Fibroblast of mammary gland (primary cell): ENCODE measurements around the gene DCUN1D3.

Experiments used
- DNase-seq: peaks from one replicate; pipeline ENCODE4 v3.0.0-alpha.2; 2010; ENCODE audit warnings: low read depth
- H3K4me3 ChIP-seq: 2 replicates; pipeline ENCODE4 v1.5.1; 2011; ENCODE audit warnings: low read depth, mild to moderate bottlenecking, low read length, moderate library complexity; ENCODE audit not compliant: control insufficient read depth
- TF ChIP-seq, protein P1 (sequence below): conservative IDR thresholded peaks from 2 replicates; pipeline ENCODE4 v1.5.1; 2011; ENCODE audit warnings: low read depth, low read length, inconsistent platforms; ENCODE audit not compliant: control insufficient read depth, insufficient read depth

The DCUN1D3 gene

GRCh38 chr16:20941636-20941926, 41.4 kb upstream of the DCUN1D3 start:
- DNase-seq, result no peak
- no peak overlapping the region for H3K4me3 ChIP-seq
- TF ChIP-seq, protein P1, sequence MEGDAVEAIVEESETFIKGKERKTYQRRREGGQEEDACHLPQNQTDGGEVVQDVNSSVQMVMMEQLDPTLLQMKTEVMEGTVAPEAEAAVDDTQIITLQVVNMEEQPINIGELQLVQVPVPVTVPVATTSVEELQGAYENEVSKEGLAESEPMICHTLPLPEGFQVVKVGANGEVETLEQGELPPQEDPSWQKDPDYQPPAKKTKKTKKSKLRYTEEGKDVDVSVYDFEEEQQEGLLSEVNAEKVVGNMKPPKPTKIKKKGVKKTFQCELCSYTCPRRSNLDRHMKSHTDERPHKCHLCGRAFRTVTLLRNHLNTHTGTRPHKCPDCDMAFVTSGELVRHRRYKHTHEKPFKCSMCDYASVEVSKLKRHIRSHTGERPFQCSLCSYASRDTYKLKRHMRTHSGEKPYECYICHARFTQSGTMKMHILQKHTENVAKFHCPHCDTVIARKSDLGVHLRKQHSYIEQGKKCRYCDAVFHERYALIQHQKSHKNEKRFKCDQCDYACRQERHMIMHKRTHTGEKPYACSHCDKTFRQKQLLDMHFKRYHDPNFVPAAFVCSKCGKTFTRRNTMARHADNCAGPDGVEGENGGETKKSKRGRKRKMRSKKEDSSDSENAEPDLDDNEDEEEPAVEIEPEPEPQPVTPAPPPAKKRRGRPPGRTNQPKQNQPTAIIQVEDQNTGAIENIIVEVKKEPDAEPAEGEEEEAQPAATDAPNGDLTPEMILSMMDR, result no peak

DNA sequence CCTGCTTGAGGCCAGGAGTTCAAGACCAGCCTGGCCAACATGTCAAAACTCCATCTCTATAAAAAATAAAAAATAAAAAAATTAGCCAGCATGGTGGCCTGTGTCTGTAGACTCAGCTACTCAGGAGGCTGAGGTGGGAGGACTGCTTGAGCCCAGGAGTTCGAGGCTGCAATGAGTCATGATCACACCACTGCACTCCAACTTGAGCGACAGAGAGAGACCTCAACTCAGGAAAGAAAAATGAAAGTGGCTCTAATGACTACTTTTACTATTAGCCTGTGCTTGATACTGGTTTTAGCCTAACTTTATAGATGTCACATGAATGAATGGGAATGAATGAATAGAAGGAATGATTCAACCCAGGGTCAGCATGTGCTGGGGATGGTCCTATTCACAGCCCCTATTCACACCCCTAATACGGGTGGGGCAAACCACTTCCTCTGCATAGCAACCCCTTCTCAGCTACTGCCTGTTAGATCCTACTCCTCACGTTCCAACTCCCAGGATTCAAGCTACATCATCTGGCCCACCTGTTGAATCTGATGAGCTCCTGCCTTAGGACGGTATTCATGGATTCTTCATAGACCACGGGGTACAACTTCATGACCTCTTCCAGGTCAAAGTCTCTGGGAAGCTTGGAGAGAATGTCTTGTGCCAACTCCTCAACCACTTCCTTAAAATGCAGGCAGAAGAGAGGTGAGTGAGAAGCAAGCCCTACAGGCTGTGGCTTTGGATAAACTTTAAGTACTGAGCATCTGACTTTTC, 40.9 kb upstream of the DCUN1D3 start:
- DNase-seq, result no peak
- H3K4me3 ChIP-seq, result no peak overlapping the region
- TF ChIP-seq, protein P1, result no peak

GRCh38 chr16:20939611-20940010, 39.5 kb upstream of the DCUN1D3 start:
- DNase-seq, result no peak
- TF ChIP-seq, protein P1, result no peak
- no peak overlapping the region for H3K4me3 ChIP-seq

DNA sequence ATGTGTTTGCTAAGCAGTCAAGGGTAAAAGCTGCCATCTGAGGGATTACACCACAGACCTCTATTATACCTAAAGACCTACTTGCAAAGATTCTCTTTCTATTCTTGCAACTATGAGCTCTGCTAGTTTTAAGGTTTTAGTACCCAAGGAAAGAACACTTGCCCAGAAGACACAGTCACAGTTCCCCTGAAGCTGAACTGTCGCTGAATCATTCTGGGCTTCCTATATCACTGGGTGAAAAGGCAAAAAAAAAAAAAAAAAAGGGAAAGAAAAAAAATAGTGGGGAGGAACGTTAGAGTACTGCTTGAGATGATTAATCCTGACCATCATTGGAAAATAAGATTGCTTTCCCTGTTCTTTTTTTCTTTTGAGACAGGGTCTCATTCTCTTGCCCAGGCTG, 38.3 kb upstream of the DCUN1D3 start:
- DNase-seq, result peak; percentile 83
- TF ChIP-seq, protein P1, result no peak

GRCh38 chr16:20937736-20938135, 37.6 kb upstream of the DCUN1D3 start:
- TF ChIP-seq, protein P1, result no peak
- DNase-seq, result no peak

More for the DNA sequence above, 38.3 kb upstream of the DCUN1D3 start:
- no peak overlapping the region for H3K4me3 ChIP-seq

DNA sequence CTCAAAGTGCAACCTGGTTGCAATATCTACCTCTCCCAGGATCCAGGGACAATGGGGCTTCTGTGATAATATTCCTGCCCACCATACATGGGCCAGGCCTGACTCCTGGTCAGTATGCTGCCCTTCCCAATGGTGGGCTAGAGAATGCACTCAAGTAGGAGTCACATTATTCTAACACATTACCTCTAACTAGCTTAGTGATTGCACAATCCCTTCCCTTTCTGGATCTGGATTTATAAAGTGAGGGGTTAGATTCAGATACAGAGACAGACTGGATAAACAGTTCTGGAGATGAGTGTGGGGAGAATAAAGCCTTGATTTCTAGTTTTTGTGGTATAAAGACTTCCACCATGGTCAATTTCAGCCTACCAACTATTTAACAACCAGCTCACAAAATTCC, 33.4 kb upstream of the DCUN1D3 start:
- no peak overlapping the region for H3K4me3 ChIP-seq

More at GRCh38 chr16:20937736-20938135, 37.6 kb upstream of the DCUN1D3 start:
- no peak overlapping the region for H3K4me3 ChIP-seq

More for the DNA sequence above, 33.4 kb upstream of the DCUN1D3 start:
- DNase-seq, result no peak
- TF ChIP-seq, protein P1, result no peak
